HEK293 (cell line): ENCODE results near the gene NUP88.

Experiments used
- HOXA7 ChIP-seq: sonication (generic); formaldehyde crosslinking; IDR thresholded peaks from 2 replicates; pipeline ENCODE4 v1.8.1; 2022; ENCODE audit warnings: missing genetic modification reagents, borderline replicate concordance
- HOXC10 ChIP-seq: sonication (generic); formaldehyde crosslinking; IDR thresholded peaks from 2 replicates; pipeline ENCODE4 v1.8.1; 2023; ENCODE audit warnings: mild to moderate bottlenecking, missing genetic modification reagents
- OVOL3 ChIP-seq: fragments of 450-650 bp; formaldehyde crosslinking; IDR thresholded peaks from 2 replicates; pipeline ENCODE4 v1.5.1; 2016; ENCODE audit warnings: missing biosample characterization, missing genetic modification characterization
- RBAK ChIP-seq: fragments of 450-650 bp; formaldehyde crosslinking; IDR thresholded peaks from 2 replicates; pipeline ENCODE4 v1.5.1; 2016; ENCODE audit warnings: missing biosample characterization, missing genetic modification characterization
- SCRT2 ChIP-seq: fragments of 450-650 bp; formaldehyde crosslinking; IDR thresholded peaks from 2 replicates; pipeline ENCODE4 v1.5.1; 2016; ENCODE audit warnings: missing biosample characterization, missing genetic modification characterization
- ZBTB1 ChIP-seq: fragments of 450-650 bp; formaldehyde crosslinking; IDR thresholded peaks from 2 replicates; pipeline ENCODE4 v1.5.1; 2016; ENCODE audit warnings: missing biosample characterization, missing genetic modification characterization
- ZNF140 ChIP-seq: fragments of 450-650 bp; formaldehyde crosslinking; IDR thresholded peaks from 2 replicates; pipeline ENCODE4 v1.5.1; 2016; ENCODE audit warnings: missing biosample characterization, missing genetic modification characterization
- ZNF155 ChIP-seq: fragments of 450-650 bp; formaldehyde crosslinking; IDR thresholded peaks from 2 replicates; pipeline ENCODE4 v1.5.1; 2016; ENCODE audit warnings: missing biosample characterization, missing genetic modification characterization
- ZNF169 ChIP-seq: fragments of 450-650 bp; formaldehyde crosslinking; IDR thresholded peaks from 2 replicates; pipeline ENCODE4 v1.5.1; 2016; ENCODE audit warnings: missing biosample characterization, missing genetic modification characterization
- ZNF19 ChIP-seq: fragments of 450-650 bp; formaldehyde crosslinking; IDR thresholded peaks from 2 replicates; pipeline ENCODE4; 2016; ENCODE audit warnings: missing biosample characterization, missing genetic modification characterization, low read depth
- ZNF211 ChIP-seq: fragments of 450-650 bp; formaldehyde crosslinking; IDR thresholded peaks from 2 replicates; pipeline ENCODE4 v1.5.1; 2016; ENCODE audit warnings: low read depth, missing biosample characterization, missing genetic modification characterization
- ZNF23 ChIP-seq: fragments of 450-650 bp; formaldehyde crosslinking; IDR thresholded peaks from 2 replicates; pipeline ENCODE4 v1.5.1; 2016; ENCODE audit warnings: missing biosample characterization, missing genetic modification characterization, borderline replicate concordance
- ZNF266 ChIP-seq: fragments of 450-650 bp; formaldehyde crosslinking; IDR thresholded peaks from 2 replicates; pipeline ENCODE4 v1.5.1; 2016; ENCODE audit warnings: missing biosample characterization, missing genetic modification characterization, low read depth
- ZNF394 ChIP-seq: fragments of 450-650 bp; formaldehyde crosslinking; IDR thresholded peaks from 2 replicates; pipeline ENCODE4 v1.5.1; 2016; ENCODE audit warnings: missing biosample characterization, missing genetic modification characterization, mild to moderate bottlenecking, moderate library complexity, borderline replicate concordance
- ZNF561 ChIP-seq: fragments of 450-650 bp; IDR thresholded peaks from 2 replicates; pipeline ENCODE4 v1.5.1; 2018; ENCODE audit warnings: missing biosample characterization, missing genetic modification characterization, borderline replicate concordance
- ZNF843 ChIP-seq: fragments of 450-650 bp; formaldehyde crosslinking; IDR thresholded peaks from 2 replicates; pipeline ENCODE4 v1.5.1; 2016; ENCODE audit warnings: missing biosample characterization, missing genetic modification characterization
- TF ChIP-seq, protein P1 (sequence below): fragments of 450-650 bp; formaldehyde crosslinking; IDR thresholded peaks from 2 replicates; pipeline ENCODE4 v1.5.1; 2016; ENCODE audit warnings: missing biosample characterization, missing genetic modification characterization, low read depth
- TF ChIP-seq, protein P2 (sequence below): fragments of 450-650 bp; formaldehyde crosslinking; IDR thresholded peaks from 2 replicates; pipeline ENCODE4; 2016; ENCODE audit warnings: missing biosample characterization, missing genetic modification characterization
- TF ChIP-seq, protein P3 (sequence below): fragments of 450-650 bp; formaldehyde crosslinking; IDR thresholded peaks from 2 replicates; pipeline ENCODE4 v1.5.1; 2017; ENCODE audit warnings: missing biosample characterization, missing genetic modification characterization
- TF ChIP-seq, protein P4 (sequence below): fragments of 450-650 bp; formaldehyde crosslinking; IDR thresholded peaks from 2 replicates; pipeline ENCODE4 v1.5.1; 2016; ENCODE audit warnings: missing biosample characterization, missing genetic modification characterization
- TF ChIP-seq, protein P5 (sequence below): fragments of 450-650 bp; formaldehyde crosslinking; IDR thresholded peaks from 2 replicates; pipeline ENCODE4 v1.5.1; 2016; ENCODE audit warnings: missing biosample characterization, missing genetic modification characterization

The NUP88 gene

DNA sequence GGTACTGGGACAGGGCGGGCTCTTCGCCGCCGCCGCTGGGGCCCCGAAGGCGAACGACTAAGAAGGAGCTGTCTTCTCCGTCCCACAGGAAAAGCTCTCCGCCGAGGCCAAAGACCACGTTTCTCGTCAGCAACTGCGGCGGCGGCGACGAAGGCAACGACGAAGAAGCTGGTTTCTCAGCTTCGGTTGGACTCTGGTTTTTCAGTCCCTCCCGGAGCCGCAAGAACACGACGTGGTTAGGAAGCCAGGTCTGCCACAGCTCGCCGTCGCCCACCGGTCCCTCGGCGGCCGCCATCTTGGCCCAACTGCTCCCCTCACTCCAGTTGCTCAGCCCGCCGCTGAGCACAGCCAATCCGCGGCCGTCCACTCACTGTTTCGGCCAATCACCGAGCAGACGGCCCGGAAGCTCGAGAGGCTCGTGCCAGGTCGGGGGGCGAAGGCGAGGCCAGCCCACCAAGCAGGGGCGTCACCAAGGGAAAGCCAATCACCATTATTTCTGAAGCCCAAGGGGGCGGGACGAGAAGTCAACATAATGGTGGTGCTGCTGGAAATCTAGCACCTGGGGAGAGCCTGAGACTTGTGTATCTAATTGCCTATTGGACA lies at the start of gene NUP88 (continued):
- no peak for TF ChIP-seq OVOL3 (tag by site-specific recombination)
- peak; percentile 99 for TF ChIP-seq ZNF394 (tag by site-specific recombination)
- TF ChIP-seq ZNF140 (tag by site-specific recombination) = no peak
- no peak for TF ChIP-seq ZNF19
- no peak for TF ChIP-seq HOXC10 (CRISPR knock-in tag)
- no peak for TF ChIP-seq ZNF23 (tag by site-specific recombination)
- TF ChIP-seq, protein P1, sequence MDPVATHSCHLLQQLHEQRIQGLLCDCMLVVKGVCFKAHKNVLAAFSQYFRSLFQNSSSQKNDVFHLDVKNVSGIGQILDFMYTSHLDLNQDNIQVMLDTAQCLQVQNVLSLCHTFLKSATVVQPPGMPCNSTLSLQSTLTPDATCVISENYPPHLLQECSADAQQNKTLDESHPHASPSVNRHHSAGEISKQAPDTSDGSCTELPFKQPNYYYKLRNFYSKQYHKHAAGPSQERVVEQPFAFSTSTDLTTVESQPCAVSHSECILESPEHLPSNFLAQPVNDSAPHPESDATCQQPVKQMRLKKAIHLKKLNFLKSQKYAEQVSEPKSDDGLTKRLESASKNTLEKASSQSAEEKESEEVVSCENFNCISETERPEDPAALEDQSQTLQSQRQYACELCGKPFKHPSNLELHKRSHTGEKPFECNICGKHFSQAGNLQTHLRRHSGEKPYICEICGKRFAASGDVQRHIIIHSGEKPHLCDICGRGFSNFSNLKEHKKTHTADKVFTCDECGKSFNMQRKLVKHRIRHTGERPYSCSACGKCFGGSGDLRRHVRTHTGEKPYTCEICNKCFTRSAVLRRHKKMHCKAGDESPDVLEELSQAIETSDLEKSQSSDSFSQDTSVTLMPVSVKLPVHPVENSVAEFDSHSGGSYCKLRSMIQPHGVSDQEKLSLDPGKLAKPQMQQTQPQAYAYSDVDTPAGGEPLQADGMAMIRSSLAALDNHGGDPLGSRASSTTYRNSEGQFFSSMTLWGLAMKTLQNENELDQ (tag by site-specific recombination) = no peak
- TF ChIP-seq, protein P2, sequence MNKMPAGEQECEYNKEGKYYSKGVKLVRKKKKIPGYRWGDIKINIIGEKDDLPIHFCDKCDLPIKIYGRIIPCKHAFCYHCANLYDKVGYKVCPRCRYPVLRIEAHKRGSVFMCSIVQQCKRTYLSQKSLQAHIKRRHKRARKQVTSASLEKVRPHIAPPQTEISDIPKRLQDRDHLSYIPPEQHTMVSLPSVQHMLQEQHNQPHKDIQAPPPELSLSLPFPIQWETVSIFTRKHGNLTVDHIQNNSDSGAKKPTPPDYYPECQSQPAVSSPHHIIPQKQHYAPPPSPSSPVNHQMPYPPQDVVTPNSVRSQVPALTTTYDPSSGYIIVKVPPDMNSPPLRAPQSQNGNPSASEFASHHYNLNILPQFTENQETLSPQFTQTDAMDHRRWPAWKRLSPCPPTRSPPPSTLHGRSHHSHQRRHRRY (tag by site-specific recombination) = no peak
- no peak for TF ChIP-seq HOXA7
- no peak for TF ChIP-seq ZNF155 (tag by site-specific recombination)
- TF ChIP-seq ZNF266 (tag by site-specific recombination) = no peak
- no peak for TF ChIP-seq ZNF843 (tag by site-specific recombination)
- TF ChIP-seq ZNF169 (tag by site-specific recombination) = no peak
- TF ChIP-seq, protein P3, sequence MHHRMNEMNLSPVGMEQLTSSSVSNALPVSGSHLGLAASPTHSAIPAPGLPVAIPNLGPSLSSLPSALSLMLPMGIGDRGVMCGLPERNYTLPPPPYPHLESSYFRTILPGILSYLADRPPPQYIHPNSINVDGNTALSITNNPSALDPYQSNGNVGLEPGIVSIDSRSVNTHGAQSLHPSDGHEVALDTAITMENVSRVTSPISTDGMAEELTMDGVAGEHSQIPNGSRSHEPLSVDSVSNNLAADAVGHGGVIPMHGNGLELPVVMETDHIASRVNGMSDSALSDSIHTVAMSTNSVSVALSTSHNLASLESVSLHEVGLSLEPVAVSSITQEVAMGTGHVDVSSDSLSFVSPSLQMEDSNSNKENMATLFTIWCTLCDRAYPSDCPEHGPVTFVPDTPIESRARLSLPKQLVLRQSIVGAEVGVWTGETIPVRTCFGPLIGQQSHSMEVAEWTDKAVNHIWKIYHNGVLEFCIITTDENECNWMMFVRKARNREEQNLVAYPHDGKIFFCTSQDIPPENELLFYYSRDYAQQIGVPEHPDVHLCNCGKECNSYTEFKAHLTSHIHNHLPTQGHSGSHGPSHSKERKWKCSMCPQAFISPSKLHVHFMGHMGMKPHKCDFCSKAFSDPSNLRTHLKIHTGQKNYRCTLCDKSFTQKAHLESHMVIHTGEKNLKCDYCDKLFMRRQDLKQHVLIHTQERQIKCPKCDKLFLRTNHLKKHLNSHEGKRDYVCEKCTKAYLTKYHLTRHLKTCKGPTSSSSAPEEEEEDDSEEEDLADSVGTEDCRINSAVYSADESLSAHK (tag by site-specific recombination) = no peak
- no peak for TF ChIP-seq ZBTB1
- TF ChIP-seq, protein P4, sequence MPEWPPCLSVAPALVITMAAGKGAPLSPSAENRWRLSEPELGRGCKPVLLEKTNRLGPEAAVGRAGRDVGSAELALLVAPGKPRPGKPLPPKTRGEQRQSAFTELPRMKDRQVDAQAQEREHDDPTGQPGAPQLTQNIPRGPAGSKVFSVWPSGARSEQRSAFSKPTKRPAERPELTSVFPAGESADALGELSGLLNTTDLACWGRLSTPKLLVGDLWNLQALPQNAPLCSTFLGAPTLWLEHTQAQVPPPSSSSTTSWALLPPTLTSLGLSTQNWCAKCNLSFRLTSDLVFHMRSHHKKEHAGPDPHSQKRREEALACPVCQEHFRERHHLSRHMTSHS (tag by site-specific recombination) = no peak
- TF ChIP-seq ZNF561 (tag by site-specific recombination) = no peak; the same call in 1 of the 2 replicates
- TF ChIP-seq ZNF211 = no peak
- TF ChIP-seq SCRT2 = no peak
- no peak for TF ChIP-seq RBAK
- TF ChIP-seq, protein P5, sequence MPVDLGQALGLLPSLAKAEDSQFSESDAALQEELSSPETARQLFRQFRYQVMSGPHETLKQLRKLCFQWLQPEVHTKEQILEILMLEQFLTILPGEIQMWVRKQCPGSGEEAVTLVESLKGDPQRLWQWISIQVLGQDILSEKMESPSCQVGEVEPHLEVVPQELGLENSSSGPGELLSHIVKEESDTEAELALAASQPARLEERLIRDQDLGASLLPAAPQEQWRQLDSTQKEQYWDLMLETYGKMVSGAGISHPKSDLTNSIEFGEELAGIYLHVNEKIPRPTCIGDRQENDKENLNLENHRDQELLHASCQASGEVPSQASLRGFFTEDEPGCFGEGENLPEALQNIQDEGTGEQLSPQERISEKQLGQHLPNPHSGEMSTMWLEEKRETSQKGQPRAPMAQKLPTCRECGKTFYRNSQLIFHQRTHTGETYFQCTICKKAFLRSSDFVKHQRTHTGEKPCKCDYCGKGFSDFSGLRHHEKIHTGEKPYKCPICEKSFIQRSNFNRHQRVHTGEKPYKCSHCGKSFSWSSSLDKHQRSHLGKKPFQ = no peak
